T-cell (primary cell): Measurements from ENCODE around the gene CACNA1A. TPM values are rescaled to one million over a fixed set of nuclear protein-coding genes. Genes with fewer than 3 reads are reported as not detected.

Experiments
- ATAC-seq, 4 experiments: fragments of 200-7000 bp in 3 of 4; fragments of 150-1000 bp in 1 of 4; cut with Tn5 transposase; replicated peaks in 1 of 4; 1 replicate in 3 of 4; 2 replicates in 1 of 4; pipeline ENCODE4 v1.10.0; 2021; ENCODE audit warnings: moderate library complexity in 3 of 4, mild to moderate bottlenecking in 2 of 4, moderate number of reproducible peaks in 1 of 4
- CTCF ChIA-PET, 2 donors: fragments of 300-600 bp; sonication (Branson Sonifier 250); formaldehyde crosslinking; loops; one replicate each; lab custom pipeline; 2022; ENCODE audit warnings: antibody characterized with exemption in 2 of 2; lab: Charles Lee
- POLR2A ChIA-PET, 2 donors: fragments of 300-600 bp; sonication (Branson Sonifier 250); formaldehyde crosslinking; loops; one replicate each; lab custom pipeline; 2022; ENCODE audit warnings: antibody characterized with exemption in 2 of 2; lab: Charles Lee
- DNase-seq, 35 experiments: peaks; one replicate each; pipeline versions ENCODE4 v3.0.0 to v3.0.0-alpha.2; 2013 to 2023
- H3K27ac ChIP-seq: one replicate; pipeline ENCODE4 v1.5.1; 2013; ENCODE audit warnings: low read length
- H3K27me3 ChIP-seq, 2 experiments: replicated peaks in 1 of 2; 1 replicate in 1 of 2; 2 replicates in 1 of 2; pipeline versions ENCODE4 v1.6.1 to v1.7.0; 2013; ENCODE audit warnings: low read length in 1 of 2, mixed read lengths in 1 of 2; ENCODE audit not compliant: control insufficient read depth in 2 of 2, insufficient read depth in 2 of 2; ENCODE audit errors: extremely low read depth in 1 of 2
- H3K36me3 ChIP-seq, 2 donors: 1 replicate in 1 of 2; 2 replicates in 1 of 2; pipeline versions ENCODE4 v1.6.1 to v1.7.0; 2013; ENCODE audit warnings: low read length in 1 of 2; ENCODE audit not compliant: control insufficient read depth in 2 of 2, insufficient read depth in 1 of 2; ENCODE audit errors: extremely low read depth in 1 of 2
- H3K4me1 ChIP-seq, 2 experiments: 1 replicate in 1 of 2; 2 replicates in 1 of 2; pipeline versions ENCODE4 v1.6.1 to v1.7.0; 2013; ENCODE audit warnings: low read length in 2 of 2, mixed read lengths in 1 of 2; ENCODE audit not compliant: insufficient read depth in 2 of 2, control insufficient read depth in 1 of 2; ENCODE audit errors: extremely low read depth in 1 of 2
- H3K4me3 ChIP-seq, 2 donors: 1 replicate in 1 of 2; 2 replicates in 1 of 2; pipeline versions ENCODE4 v1.5.1 to v1.7.0; 2013; ENCODE audit warnings: mild to moderate bottlenecking in 2 of 2, low read length in 1 of 2, moderate library complexity in 1 of 2; ENCODE audit not compliant: control insufficient read depth in 1 of 2; ENCODE audit errors: extremely low read depth in 1 of 2
- H3K9me3 ChIP-seq: 2 replicates; pipeline ENCODE4 v1.7.0; 2013
- H3K27ac Mint-ChIP-seq, 2 donors: one replicate each; pipeline ENCODE4 v1.8.0; 2020 to 2021; ENCODE audit warnings: mild to moderate bottlenecking in 2 of 2, mixed read lengths in 2 of 2
- H3K27me3 Mint-ChIP-seq, 2 donors: one replicate each; pipeline ENCODE4 v1.8.0; 2021 to 2022; ENCODE audit warnings: mixed read lengths in 2 of 2
- H3K36me3 Mint-ChIP-seq: one replicate; pipeline ENCODE4 v1.8.0; 2021; ENCODE audit warnings: mixed read lengths
- H3K4me1 Mint-ChIP-seq, 3 donors: one replicate each; pipeline ENCODE4 v1.8.0; 2020 to 2022; ENCODE audit warnings: mixed read lengths in 3 of 3, mild to moderate bottlenecking in 1 of 3
- H3K4me3 Mint-ChIP-seq, 3 donors: one replicate each; pipeline ENCODE4 v1.8.0; 2020 to 2022; ENCODE audit warnings: mild to moderate bottlenecking in 3 of 3, mixed read lengths in 3 of 3, moderate library complexity in 3 of 3
- H3K9me3 Mint-ChIP-seq, 3 donors: one replicate each; pipeline ENCODE4 v1.8.0; 2020 to 2022; ENCODE audit warnings: mixed read lengths in 3 of 3
- WGBS: methylation state at CpG from one replicate; pipeline ENCODE4 v1.1.5; 2013; ENCODE audit warnings: missing lambda C conversion rate; ENCODE audit not compliant: insufficient coverage; 5-methylcytosine and 5-hydroxymethylcytosine counted together
- total RNA-seq, 35 experiments: library from RNA in 6 of 35; stranded (reverse) in 6 of 35; fragments of 120-200 nt in 1 of 35; gene quantifications; one replicate each; pipeline versions ENCODE4 v1.2.1 to v1.2.4 and lab custom pipeline; 2013 to 2026

Gene CACNA1A
- total RNA-seq (under 1 TPM; 0.33 to 0.89 (median 0.51) TPM), total RNA-seq (lab: John Stamatoyannopoulos, UW) (0.05 to 1.1 (median 0.30) reads per million in 29 experiments)
- 0.24 TPM for total RNA-seq (2013)

- H3K27ac ChIP-seq, result no peak within 1 kb of the TSS
- no peaks in the 10 kb centered on the region for H3K9me3 ChIP-seq
- POLR2A ChIA-PET, result no interaction called here
- peaks cover 56 to 66% of the 10 kb centered on the region in 2 donors for H3K27me3 Mint-ChIP-seq
- no peak for DNase-seq
- no peak for ATAC-seq
- peaks cover 0 to 6% of the 10 kb centered on the region in 2 experiments for H3K4me1 ChIP-seq
- H3K4me1 Mint-ChIP-seq, result peaks cover 0 to 3% (median 0%) of the 10 kb centered on the region in 3 donors
- no peaks in the 10 kb centered on the region for H3K36me3 Mint-ChIP-seq
- H3K27me3 ChIP-seq, result peaks cover 7 to 39% of the 10 kb centered on the region in 2 experiments
- peak within 1 kb of the TSS in 1 of 2 donors; percentile 50 for H3K4me3 ChIP-seq
- no CpG with 5 or more reads among the region's 21 CpGs for WGBS
- H3K4me3 Mint-ChIP-seq, result peak within 1 kb of the TSS; percentile 29 to 41 (median 34)
- no peak within 1 kb of the TSS for H3K27ac Mint-ChIP-seq
- CTCF ChIA-PET, result interaction anchor here (0.6 kb wide), 2 partner anchors 32 to 1439 kb away, joined by 4 read pairs; no protein-coding TSS in a partner anchor
- H3K9me3 Mint-ChIP-seq, result peaks cover 0 to 3% (median 0%) of the 10 kb centered on the region in 3 donors
- no peaks in the 10 kb centered on the region for H3K36me3 ChIP-seq
These were observed at the start of gene CACNA1A for GRCh38 chr19:13506471-13506820. Gene CACNA1A (minus strand): TSS chr19:13506479. CDS start chr19:13506224, 255 bp downstream.

- Histone ChIP-seq H3K27ac (no peak overlapping the region), H3K9me3 (no peaks in the 10 kb centered on the region), H3K27me3 (peaks cover 0 to 26% of the 10 kb centered on the region in 2 experiments), H3K36me3 (no peaks in the 10 kb centered on the region), H3K4me1 (no peaks in the 10 kb centered on the region), H3K4me3 (no peak overlapping the region)
- H3K4me3 Mint-ChIP-seq, result no peak overlapping the region
- H3K9me3 Mint-ChIP-seq, result no peaks in the 10 kb centered on the region
- WGBS, result 62% methylated on average over 7 of the region's 10 CpGs
- DNase-seq (no peak), ATAC-seq (no peak)
- CTCF ChIA-PET, result no interaction called here
- H3K36me3 Mint-ChIP-seq, result no peaks in the 10 kb centered on the region
- H3K27me3 Mint-ChIP-seq, result peaks cover 22 to 29% of the 10 kb centered on the region in 2 donors
- POLR2A ChIA-PET, result no interaction called here
- H3K4me1 Mint-ChIP-seq, result no peaks in the 10 kb centered on the region
- H3K27ac Mint-ChIP-seq, result no peak overlapping the region
These were observed 48.4 kb upstream of the CACNA1A start for GRCh38 chr19:13554506-13555240.

- WGBS, result 83% methylated on average over 2 of the region's 2 CpGs
- Histone ChIP-seq H3K27ac (no peak overlapping the region), H3K9me3 (no peaks in the 10 kb centered on the region), H3K4me1 (no peaks in the 10 kb centered on the region), H3K27me3 (peaks cover 0 to 26% of the 10 kb centered on the region in 2 experiments), H3K36me3 (no peaks in the 10 kb centered on the region), H3K4me3 (no peak overlapping the region)
- CTCF ChIA-PET, result no interaction called here
- H3K27me3 Mint-ChIP-seq, result peaks cover 24 to 27% of the 10 kb centered on the region in 2 donors
- DNase-seq, result no peak
- H3K4me3 Mint-ChIP-seq, result no peak overlapping the region
- H3K36me3 Mint-ChIP-seq, result no peaks in the 10 kb centered on the region
- POLR2A ChIA-PET, result no interaction called here
- no peak overlapping the region for H3K27ac Mint-ChIP-seq
- no peaks in the 10 kb centered on the region for H3K4me1 Mint-ChIP-seq
- no peak for ATAC-seq
- H3K9me3 Mint-ChIP-seq, result no peaks in the 10 kb centered on the region
These were observed 47.7 kb upstream of the CACNA1A start for GRCh38 chr19:13553880-13554400.

GRCh38 chr19:13548131-13548530 is 41.9 kb upstream of the CACNA1A start:
- no peaks in the 10 kb centered on the region for H3K4me1 ChIP-seq
- Mint-ChIP-seq H3K4me1 (no peaks in the 10 kb centered on the region), H3K27me3 (peaks cover 15 to 23% of the 10 kb centered on the region in 2 donors), H3K36me3 (no peaks in the 10 kb centered on the region), H3K9me3 (peaks cover 0 to 5% (median 4%) of the 10 kb centered on the region in 3 donors), H3K4me3 (no peak overlapping the region), H3K27ac (no peak overlapping the region)
- peaks cover 2 to 17% of the 10 kb centered on the region in 2 experiments for H3K27me3 ChIP-seq
- ChIA-PET POLR2A (no interaction called here), CTCF (interaction anchor here in 1 of 2 donors (0.6 kb wide), 1 partner anchor 270 kb away, joined by 3 read pairs; no protein-coding TSS in a partner anchor)
- H3K4me3 ChIP-seq, result no peak overlapping the region
- ATAC-seq, result no peak
- H3K27ac ChIP-seq, result no peak overlapping the region
- no peaks in the 10 kb centered on the region for H3K36me3 ChIP-seq
- no peaks in the 10 kb centered on the region for H3K9me3 ChIP-seq
- no peak for DNase-seq
- WGBS, result 87% methylated on average over 2 of the region's 3 CpGs

- no peak for DNase-seq
- no peak for ATAC-seq
- no peaks in the 10 kb centered on the region for H3K4me1 Mint-ChIP-seq
- POLR2A ChIA-PET, result no interaction called here
- Histone ChIP-seq H3K4me1 (no peaks in the 10 kb centered on the region), H3K27ac (no peak overlapping the region), H3K36me3 (no peaks in the 10 kb centered on the region), H3K9me3 (no peaks in the 10 kb centered on the region), H3K4me3 (no peak overlapping the region), H3K27me3 (peaks cover 2 to 14% of the 10 kb centered on the region in 2 experiments)
- CTCF ChIA-PET, result no interaction called here
- no peak overlapping the region for H3K27ac Mint-ChIP-seq
- H3K36me3 Mint-ChIP-seq, result no peaks in the 10 kb centered on the region
- H3K27me3 Mint-ChIP-seq, result peaks cover 16 to 23% of the 10 kb centered on the region in 2 donors
- no peak overlapping the region for H3K4me3 Mint-ChIP-seq
- peaks cover 0 to 5% (median 4%) of the 10 kb centered on the region in 3 donors for H3K9me3 Mint-ChIP-seq
These were observed 40.8 kb upstream of the CACNA1A start for GRCh38 chr19:13547102-13547501.

- H3K27me3 ChIP-seq, result peaks cover 2 to 28% of the 10 kb centered on the region in 2 experiments
- Mint-ChIP-seq H3K36me3 (no peaks in the 10 kb centered on the region), H3K9me3 (peaks cover 0 to 5% (median 4%) of the 10 kb centered on the region in 3 donors), H3K4me1 (no peaks in the 10 kb centered on the region), H3K27me3 (peaks cover 19 to 24% of the 10 kb centered on the region in 2 donors), H3K27ac (no peak overlapping the region), H3K4me3 (no peak overlapping the region)
- ChIA-PET POLR2A (no interaction called here), CTCF (no interaction called here)
- no peaks in the 10 kb centered on the region for H3K4me1 ChIP-seq
- no peaks in the 10 kb centered on the region for H3K9me3 ChIP-seq
- ATAC-seq, result no peak
- no peak overlapping the region for H3K27ac ChIP-seq
- no peaks in the 10 kb centered on the region for H3K36me3 ChIP-seq
- no peak overlapping the region for H3K4me3 ChIP-seq
- no CpG with 5 or more reads among the region's 2 CpGs for WGBS
- DNase-seq, result no peak
These were observed 38.1 kb upstream of the CACNA1A start for GRCh38 chr19:13544423-13544822.
